Thyroid gland (tissue), 4 donors: ENCODE results near the gene TFCP2. TPM values are rescaled to one million over a fixed set of nuclear protein-coding genes. Genes with fewer than 3 reads are reported as not detected.

ENCODE experiments used
- DNase-seq, 2 donors: peaks; one replicate each; pipeline ENCODE4 v3.0.0-alpha.2; 2019
- H3K27ac ChIP-seq, 3 donors: fragments of 200-600 bp; sonication (generic); 1 replicate in 2 of 3; 2 replicates in 1 of 3; pipeline ENCODE4 v1.5.1; 2016 to 2019; ENCODE audit warnings: mild to moderate bottlenecking in 1 of 3, moderate library complexity in 1 of 3
- H3K27me3 ChIP-seq: fragments of 200-600 bp; sonication (generic); one replicate; pipeline ENCODE4 v1.5.1; 2019
- H3K36me3 ChIP-seq, 2 donors: fragments of 200-600 bp; sonication (generic); one replicate each; pipeline ENCODE4 v1.5.1; 2016 to 2019
- H3K4me1 ChIP-seq, 2 donors: fragments of 200-600 bp; sonication (generic); one replicate each; pipeline ENCODE4 v1.5.1; 2017 to 2019
- H3K4me3 ChIP-seq, 3 donors: fragments of 200-600 bp; sonication (generic); replicated peaks in 1 of 3; 1 replicate in 2 of 3; 2 replicates in 1 of 3; pipeline ENCODE4 v1.5.1; 2016; ENCODE audit warnings: mild to moderate bottlenecking in 1 of 3
- H3K9me3 ChIP-seq: fragments of 200-600 bp; sonication (generic); one replicate; pipeline ENCODE4 v1.5.1; 2017
- POLR2A ChIP-seq, 2 donors: fragments of 450-650 bp; IDR thresholded peaks; one replicate each; pipeline ENCODE4 v1.6.1; 2017; ENCODE audit warnings: antibody characterized with exemption in 2 of 2, mild to moderate bottlenecking in 2 of 2, moderate library complexity in 1 of 2
- WGBS, 2 donors: methylation state at CpG; one replicate each; pipeline ENCODE4 v1.1.5; 2017; 5-methylcytosine and 5-hydroxymethylcytosine counted together
- intact Hi-C: fragments of 100-400 bp; cut with DNase I; formaldehyde crosslinking; loops from one replicate; pipeline ENCODE4 v1.15.1; 2023
- total RNA-seq, 4 donors: library from RNA; depleted of rRNA; stranded (reverse); fragments of >200 nt; gene quantifications; one replicate each; pipeline ENCODE4 v1.2.3, GENCODE V29; 2016
- TF ChIP-seq, protein P1 (sequence below), 6 experiments: fragments of 200-600 bp in 3 of 6; fragments of 450-650 bp in 3 of 6; sonication (generic) in 3 of 6; IDR thresholded peaks; one replicate each; pipeline ENCODE4 v1.5.1; 2016 to 2019; ENCODE audit warnings: antibody characterized with exemption in 6 of 6, mild to moderate bottlenecking in 2 of 6, inconsistent platforms in 1 of 6, moderate library complexity in 1 of 6

Gene TFCP2
- total RNA-seq, 4 donors from 2014 or later = 14.9 to 22.6 (median 21.3) TPM

DNA sequence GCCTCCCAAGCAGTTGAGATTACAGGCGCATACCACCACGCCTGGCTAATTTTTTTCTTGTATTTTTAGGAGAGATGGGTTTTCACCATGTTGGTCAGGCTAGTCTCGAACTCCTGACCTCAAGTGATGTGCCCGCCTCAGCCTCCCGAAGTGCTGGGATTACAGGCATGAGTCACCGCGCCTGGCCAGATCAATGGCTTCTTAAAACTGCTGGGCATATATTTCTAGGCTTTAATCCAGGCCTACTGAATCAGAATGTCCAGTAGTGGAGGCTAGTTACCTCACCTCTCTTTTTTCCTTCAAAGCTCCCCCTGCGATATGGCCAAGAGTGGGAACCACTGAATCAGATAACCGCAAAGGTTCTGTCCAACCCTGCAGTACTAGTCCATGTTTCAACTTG is 27.9 kb upstream of the TFCP2 start:
- H3K4me3 ChIP-seq = no peak overlapping the region
- H3K9me3 ChIP-seq = no peaks in the 10 kb centered on the region
- no peak for TF ChIP-seq POLR2A (IDR thresholded peaks at IDR 0.05)
- TF ChIP-seq, protein P1, sequence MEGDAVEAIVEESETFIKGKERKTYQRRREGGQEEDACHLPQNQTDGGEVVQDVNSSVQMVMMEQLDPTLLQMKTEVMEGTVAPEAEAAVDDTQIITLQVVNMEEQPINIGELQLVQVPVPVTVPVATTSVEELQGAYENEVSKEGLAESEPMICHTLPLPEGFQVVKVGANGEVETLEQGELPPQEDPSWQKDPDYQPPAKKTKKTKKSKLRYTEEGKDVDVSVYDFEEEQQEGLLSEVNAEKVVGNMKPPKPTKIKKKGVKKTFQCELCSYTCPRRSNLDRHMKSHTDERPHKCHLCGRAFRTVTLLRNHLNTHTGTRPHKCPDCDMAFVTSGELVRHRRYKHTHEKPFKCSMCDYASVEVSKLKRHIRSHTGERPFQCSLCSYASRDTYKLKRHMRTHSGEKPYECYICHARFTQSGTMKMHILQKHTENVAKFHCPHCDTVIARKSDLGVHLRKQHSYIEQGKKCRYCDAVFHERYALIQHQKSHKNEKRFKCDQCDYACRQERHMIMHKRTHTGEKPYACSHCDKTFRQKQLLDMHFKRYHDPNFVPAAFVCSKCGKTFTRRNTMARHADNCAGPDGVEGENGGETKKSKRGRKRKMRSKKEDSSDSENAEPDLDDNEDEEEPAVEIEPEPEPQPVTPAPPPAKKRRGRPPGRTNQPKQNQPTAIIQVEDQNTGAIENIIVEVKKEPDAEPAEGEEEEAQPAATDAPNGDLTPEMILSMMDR (IDR thresholded peaks at IDR 0.05) = no peak
- no peak overlapping the region for H3K27ac ChIP-seq
- peaks cover 7 to 14% of the 10 kb centered on the region in 2 donors for H3K4me1 ChIP-seq
- H3K36me3 ChIP-seq = no peaks in the 10 kb centered on the region
- intact Hi-C loops = no loop called here
- DNase-seq = no peak
- H3K27me3 ChIP-seq = no peaks in the 10 kb centered on the region
- 97 to 99% methylated on average over 9 of the region's 9 CpGs for WGBS, 2 donors

DNA sequence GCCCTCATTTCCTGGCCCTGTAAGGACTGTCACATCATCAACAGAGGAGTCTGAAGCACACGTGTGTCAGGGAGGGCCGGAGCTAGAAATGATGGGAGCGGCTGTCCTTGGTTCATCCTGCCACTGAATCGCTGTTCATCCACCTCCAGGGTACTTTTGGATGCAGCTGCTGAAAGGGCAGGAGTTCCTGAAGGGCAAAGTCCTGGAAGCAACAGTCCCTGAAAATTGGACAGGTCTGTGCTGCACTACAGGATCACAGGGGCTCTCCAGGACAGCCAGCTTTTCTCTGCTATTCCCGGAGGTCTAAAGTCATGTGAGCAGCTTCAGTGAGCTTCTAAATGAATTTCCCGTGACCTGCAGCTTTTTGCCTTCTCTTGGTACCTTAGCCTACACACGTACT is 27.2 kb upstream of the TFCP2 start:
- H3K36me3 ChIP-seq = no peaks in the 10 kb centered on the region
- WGBS, 2 donors = 89 to 94% methylated on average over 7 of the region's 7 CpGs
- no peak overlapping the region for H3K4me3 ChIP-seq
- H3K9me3 ChIP-seq = no peaks in the 10 kb centered on the region
- no peak for DNase-seq
- peaks cover 7 to 14% of the 10 kb centered on the region in 2 donors for H3K4me1 ChIP-seq
- TF ChIP-seq POLR2A (IDR thresholded peaks at IDR 0.05) = no peak
- intact Hi-C loops = no loop called here
- no peak overlapping the region for H3K27ac ChIP-seq
- no peaks in the 10 kb centered on the region for H3K27me3 ChIP-seq

GRCh38 chr12:51199366-51199945 is 26.5 kb upstream of the TFCP2 start:
- WGBS, 2 donors = 85 to 92% methylated on average over 10 of the region's 10 CpGs
- Histone ChIP-seq H3K27me3 (no peaks in the 10 kb centered on the region), H3K4me1 (peaks cover 7 to 10% of the 10 kb centered on the region in 2 donors), H3K4me3 (no peak overlapping the region), H3K36me3 (no peaks in the 10 kb centered on the region), H3K27ac (peak overlapping the region in 1 of 3 donors; percentile 50), H3K9me3 (no peaks in the 10 kb centered on the region)
- TF ChIP-seq POLR2A (IDR thresholded peaks at IDR 0.05) = no peak
- TF ChIP-seq, protein P1 (IDR thresholded peaks at IDR 0.05) = no peak
- DNase-seq = no peak
- intact Hi-C loops = no loop called here

DNA sequence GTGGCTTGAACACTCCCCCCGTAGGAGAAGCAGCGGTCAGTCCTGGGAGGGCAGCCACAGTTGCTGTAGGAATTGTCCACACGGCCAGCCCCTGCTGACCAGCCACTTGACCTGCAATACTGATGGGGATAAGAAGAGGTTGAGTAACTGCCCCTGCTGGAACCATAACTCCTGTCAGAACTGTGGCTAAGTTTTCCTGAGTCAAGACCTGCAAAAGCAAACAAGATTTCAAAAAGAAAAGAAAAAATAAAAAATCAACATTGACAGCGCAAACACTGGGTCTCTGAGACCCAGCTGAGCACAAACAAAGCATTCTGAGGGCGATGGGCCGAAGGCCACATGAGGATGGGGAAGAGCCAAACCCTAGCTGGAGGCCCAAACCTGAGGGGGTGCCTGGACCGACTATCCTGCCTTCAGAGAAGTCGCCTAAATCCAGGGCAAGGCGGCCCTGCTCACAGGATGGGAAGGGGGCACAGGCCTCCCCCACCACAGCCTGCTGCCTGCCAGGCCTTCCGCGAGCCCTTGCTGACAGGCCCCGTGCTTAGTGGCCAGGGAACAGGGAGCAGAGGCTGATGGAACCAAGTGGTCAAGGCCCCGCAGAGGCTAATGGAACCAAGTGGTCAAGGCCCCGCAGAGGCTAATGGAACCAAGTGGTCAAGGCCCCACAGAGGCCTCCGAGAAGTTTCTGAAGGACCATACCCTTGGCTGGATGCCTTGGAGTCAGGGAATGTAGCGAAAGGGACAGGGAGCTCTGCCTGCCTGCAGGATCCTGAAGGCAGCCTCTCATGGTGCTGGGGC is 25.8 kb upstream of the TFCP2 start:
- intact Hi-C loops = no loop called here
- Histone ChIP-seq H3K27me3 (no peaks in the 10 kb centered on the region), H3K27ac (peak overlapping the region in 2 of 3 donors; percentile 10 to 50), H3K9me3 (no peaks in the 10 kb centered on the region), H3K36me3 (no peaks in the 10 kb centered on the region), H3K4me1 (peaks cover 7% of the 10 kb centered on the region in 2 donors), H3K4me3 (no peak overlapping the region)
- DNase-seq = peak; percentile 64 to 72
- 70 to 77% methylated on average over 9 to 14 of the region's 16 CpGs for WGBS, 2 donors
- TF ChIP-seq POLR2A (IDR thresholded peaks at IDR 0.05) = no peak
- TF ChIP-seq, protein P1 (IDR thresholded peaks at IDR 0.05) = no peak

DNA sequence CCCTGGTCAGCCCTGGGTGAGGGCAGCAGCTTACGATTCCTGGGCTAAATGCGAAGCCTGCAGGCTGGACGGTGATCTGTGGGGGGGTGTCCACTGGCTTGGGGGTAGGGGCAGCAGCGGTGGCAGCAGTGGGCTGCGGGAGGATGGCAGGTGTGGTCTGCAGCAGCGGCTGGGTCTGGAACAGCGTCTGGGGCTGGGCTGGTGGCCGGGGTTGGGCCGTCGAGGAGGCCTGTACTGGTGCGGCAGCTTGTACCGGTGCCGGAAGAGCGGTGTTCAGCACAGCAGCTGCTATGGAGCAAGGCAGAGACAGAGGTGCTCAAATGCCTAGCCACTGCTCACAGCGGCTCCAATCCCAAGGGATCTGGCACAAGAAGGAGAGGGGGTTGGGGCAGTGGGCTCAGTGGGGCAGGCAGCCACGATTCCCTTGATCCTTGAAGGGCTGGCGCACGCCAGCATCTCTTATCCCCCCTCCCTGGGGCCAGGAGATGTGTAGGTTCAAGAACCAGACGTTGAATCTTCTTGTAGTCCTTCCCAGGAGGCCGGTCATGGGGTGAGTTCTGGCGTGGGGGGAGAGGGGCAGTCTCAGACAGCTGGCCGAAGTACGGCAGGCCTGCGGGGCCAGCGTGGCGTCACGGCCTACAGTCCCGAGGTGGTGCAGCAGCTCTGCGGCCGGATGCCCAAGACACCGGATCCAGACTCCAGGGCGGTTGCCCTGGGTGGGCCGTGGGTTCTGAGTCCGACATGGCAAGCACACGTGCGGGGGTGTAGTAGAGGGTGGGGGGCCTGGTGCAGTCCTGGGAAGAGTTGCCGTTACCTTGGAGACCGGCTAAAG is 25.0 kb upstream of the TFCP2 start:
- no peaks in the 10 kb centered on the region for H3K27me3 ChIP-seq
- peaks cover 7% of the 10 kb centered on the region in 2 donors for H3K4me1 ChIP-seq
- WGBS, 2 donors = 90 to 95% methylated on average over 8 to 35 of the region's 38 CpGs
- intact Hi-C loops = no loop called here
- TF ChIP-seq, protein P1 (IDR thresholded peaks at IDR 0.05) = no peak
- TF ChIP-seq POLR2A (IDR thresholded peaks at IDR 0.05) = no peak
- no peak overlapping the region for H3K4me3 ChIP-seq
- no peak for DNase-seq
- no peaks in the 10 kb centered on the region for H3K9me3 ChIP-seq
- H3K27ac ChIP-seq = peak overlapping the region in 1 of 3 donors; percentile 4
- H3K36me3 ChIP-seq = no peaks in the 10 kb centered on the region
